OCI-M1 (cell line): ENCODE data around the gene JARID2.

Experiments used
- DNase-seq: peaks from one replicate; lab custom pipeline; 2025; lab: John Stamatoyannopoulos, UW

The JARID2 gene

DNA sequence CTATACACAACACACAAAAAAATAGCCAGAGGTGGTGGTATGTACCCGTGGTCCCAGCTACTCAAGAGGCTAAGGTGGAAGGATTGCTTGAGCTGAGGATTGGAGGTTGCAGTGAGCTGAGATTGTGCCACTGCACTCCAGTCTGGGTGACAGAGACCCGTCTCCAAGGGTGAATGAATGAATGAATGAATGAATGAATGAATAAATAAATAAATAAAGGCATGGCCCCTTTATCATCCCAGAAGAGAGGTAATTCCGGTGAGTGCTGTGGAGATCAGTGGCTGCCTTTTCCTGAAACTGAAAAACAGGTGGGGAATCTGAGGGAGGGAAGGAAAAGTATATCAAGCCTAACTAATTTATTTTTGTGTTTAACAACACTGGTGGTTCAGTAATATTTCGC, 90.0 kb downstream of the JARID2 start:
- no peak for DNase-seq

DNA sequence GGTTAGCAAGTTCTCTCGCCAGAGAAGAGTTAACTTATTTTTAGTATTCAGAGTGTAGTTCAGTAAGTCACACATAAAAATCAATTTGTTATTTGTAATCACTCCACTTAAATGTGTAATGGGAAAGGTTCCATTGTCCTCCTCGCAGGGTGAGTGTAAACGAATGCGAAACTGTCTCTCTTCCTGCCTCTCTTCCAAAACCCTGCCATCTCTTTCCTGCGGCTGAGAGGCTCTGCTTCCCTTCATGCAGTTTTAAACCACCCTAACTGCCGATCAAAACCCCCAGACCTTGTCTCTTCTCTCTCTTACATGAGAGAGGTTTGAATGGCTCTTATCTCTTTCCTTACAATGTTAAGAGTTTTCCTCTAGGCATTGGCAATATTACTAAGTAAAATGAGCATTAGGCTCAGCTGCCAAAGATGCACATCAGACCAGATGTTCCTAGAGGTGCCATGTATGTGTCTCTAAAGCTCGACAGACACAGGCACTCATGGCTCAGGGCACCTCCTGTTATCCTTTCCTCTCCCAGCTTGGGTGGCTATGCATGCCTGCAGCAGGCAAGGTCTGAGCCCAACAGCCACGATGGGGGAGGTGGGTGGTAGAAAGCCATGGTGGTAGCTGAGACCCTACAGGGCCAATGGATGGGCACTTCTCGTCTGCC, 91.2 kb downstream of the JARID2 start:
- no peak for DNase-seq

DNA sequence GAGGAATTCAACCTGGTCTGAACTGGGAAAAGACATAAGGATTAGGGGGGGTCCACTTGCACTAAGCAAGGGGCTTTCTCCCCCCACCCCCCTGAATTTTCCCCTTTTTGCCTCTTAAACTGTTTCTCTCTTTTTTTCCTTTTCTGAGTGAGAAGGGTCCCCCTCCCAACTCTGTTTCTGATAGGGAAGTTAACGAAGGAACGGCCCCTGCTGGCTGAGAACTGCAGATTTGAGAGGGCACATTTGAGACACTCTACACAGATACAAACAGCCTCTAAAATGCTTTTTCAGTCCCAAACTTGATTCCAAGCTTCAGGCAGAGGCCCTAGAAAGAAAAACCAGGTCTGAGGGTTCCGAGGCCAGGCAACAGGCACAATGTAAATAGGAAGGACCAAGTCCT, 91.7 kb downstream of the JARID2 start:
- peak; percentile 64 for DNase-seq

DNA sequence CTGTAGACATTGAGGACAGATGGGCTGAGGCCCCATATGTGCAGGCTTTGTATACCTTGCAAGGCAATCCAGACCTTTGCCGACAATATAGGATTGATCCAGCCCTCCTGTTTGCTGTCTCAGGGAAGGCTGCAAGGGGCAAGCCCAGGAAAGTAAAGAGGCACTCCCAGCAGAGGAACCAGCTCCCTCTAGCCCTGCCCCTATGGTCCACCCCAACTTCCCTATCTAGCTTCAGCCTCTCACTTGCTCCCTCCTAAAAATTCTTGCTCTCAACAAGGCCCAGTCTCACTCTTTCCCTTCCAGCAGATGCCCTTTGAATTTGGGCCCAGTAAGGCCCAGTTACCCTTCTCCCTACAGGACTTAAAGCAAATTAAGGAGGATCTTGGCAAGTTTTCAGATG, 92.6 kb downstream of the JARID2 start:
- DNase-seq = peak; percentile 38

DNA sequence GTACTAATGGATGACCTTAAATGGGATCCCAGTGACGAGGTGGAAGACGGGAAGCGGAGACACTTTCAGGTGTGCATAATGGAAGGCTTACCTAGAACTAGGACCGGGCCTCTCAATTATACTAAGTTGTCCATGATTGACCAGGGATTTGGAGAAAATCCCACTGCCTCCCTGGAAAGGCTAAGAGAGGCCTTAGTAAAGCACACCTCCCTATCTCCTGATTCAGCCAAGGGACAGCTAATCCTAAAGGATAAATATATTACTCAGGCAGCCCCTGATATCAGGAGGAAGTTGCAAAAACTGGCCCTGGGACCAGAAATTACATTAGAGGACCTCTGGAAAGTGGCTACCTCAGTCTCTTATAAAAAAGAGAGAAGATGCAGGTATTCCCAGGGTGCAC, 93.2 kb downstream of the JARID2 start:
- DNase-seq = no peak

DNA sequence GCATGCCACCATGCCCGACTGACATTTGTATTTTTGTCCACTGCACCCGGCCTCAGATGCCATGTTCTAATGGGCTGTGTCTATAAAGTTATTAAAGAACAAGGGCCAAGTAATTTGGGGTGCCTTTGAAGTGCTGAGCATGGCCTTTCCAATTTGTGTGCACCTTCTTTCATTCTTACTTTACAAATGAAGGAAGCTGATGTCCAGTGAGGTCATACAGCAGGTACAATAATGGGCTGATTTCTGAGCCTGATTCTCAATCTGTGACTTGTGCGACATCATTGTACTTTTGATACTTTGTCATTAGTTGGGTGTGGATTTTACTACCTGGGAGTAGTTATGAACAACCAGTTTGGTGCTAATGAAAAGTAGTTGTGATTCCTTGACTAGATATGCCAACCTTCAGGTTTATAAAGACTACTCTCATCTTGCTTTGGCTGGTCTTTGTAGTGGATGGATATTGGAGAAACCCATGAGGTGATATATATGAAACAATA, 94.3 kb downstream of the JARID2 start:
- DNase-seq = no peak

DNA sequence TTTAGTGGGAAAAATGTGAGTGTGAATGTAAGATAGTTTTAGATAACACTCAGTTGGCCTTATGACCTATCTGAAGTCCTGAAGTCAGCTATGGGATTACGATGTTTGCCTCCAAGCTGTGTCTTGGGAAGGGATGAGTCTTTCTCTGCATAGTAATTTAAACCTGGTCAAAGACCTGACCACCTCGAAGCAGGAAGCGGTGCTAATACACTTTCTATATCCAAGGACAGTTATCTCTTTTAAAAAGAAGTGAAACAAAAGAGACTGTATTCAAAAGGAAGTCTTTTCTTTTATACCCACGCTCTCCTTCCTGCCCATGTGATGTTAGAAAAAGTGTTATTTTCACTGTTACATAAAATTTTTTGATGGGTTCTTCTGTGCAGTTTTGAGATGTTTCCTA, 94.9 kb downstream of the JARID2 start:
- DNase-seq = peak; percentile 74

DNA sequence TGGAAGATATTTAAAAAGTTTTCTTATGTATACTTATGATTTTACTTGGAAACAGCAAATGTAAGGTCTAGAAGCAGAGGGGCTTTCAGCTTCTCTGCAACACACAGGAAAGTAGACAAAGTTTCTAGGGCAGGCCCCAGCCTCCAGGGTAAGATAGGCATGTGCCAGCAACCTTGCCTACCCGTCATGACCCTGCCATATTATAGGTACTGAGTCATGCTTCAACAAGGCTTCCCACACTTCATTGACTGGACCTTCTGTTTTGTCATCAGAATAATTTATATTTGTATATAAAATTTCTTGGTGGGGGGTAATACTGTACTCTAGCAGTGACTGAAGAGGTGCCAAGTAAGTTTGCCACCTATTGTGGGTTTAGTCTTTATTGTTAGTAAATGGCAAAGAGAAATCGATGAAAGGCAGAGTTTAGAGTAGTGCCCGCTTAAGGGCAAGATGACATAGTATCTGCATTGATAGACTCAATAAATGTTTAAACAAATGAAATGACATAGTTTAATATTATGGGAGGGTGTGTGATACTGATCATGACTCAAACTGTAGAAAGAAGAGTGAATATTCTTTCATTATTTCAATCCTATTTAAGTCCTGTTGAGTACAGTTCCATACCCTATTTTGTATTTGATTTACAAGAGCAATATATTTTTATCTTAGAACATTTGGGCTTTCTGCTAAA, 95.6 kb downstream of the JARID2 start:
- peak; percentile 42 for DNase-seq

DNA sequence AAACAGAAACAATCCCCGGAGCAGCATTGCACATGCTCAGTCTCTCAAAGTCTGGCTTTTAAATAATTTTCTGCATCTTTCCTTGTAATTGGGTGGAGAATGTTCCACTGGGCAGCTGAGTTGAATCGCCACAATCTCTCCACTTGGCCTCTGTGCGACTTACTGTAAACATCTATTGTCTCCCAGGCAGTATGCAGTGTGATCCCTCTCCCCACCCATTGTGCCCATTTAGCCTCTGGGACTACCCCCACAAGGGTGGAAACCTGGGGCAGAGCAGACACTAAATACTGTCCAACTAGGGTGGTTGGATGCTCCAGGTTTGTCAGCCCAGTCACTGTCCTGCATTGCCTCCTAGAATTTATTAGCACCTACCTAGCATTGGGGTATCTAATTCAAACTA, 96.2 kb downstream of the JARID2 start:
- DNase-seq = no peak

DNA sequence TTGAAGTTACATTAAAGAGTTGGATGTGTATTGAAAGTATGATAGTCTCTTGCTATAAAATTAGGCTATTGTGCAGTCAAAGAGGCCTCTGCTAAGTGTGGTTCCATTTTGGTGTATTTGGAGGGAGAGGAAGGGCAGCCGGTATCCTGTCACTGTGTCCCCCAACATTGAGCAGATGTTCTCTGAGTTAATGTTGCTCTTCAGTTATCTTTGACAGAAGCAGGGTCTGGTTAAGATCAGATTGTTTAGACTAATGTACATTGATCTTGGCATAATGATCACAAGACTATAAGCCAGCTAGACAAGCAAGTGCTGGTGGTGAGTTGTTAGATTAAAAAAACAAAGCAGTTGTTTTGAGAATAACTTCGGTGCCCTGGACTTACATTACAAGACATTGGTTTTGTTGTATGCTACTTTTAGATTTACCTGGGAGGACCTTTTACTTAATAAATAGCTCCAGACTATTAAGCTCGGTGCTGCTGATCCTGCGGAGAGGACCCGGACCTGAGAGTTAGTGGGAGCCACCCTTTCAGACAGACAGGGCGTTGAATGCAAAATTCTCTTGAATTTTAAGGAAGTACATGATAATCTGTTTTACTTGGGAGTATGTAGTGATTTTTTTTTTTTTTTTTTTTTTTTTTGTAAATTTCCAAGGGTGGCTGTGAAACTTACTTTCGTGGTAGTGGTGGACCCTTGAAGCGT, 97.8 kb downstream of the JARID2 start:
- peak; percentile 82 for DNase-seq

DNA sequence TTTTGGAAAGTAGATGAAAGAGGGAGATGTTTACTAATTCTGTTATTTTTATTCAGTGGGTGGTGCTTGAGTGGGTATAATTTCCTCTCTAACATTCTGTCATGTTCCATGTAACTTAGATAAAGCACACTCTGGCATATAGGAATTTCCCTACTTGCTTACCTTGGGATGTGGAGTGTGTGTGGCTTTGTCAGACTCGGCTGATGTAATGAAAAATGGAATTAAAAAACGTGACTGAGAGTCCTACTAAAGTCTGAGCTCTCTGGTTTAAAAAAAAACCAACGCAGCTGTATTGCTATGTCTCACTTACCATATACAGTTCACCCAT, 98.3 kb downstream of the JARID2 start:
- DNase-seq = peak; percentile 37

DNA sequence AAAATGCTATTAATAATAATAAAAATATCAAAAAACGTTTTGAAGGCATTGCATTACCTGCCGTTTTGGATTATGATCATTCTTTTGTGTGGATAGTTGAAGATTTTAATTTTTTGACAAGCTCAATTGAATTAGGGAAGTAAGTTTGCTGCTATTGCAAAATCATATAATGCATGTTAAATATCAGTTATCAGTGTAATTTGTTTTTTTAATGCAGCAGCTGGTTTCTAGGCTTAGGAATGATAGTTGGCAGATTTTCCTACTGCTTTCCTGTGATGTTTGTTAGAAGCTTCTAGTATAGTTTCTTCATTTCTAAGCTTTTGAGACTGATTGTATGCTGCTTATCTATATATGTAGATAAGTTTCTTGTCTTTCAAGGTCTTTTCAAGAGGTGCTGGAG, 99.0 kb downstream of the JARID2 start:
- DNase-seq = peak; percentile 49

DNA sequence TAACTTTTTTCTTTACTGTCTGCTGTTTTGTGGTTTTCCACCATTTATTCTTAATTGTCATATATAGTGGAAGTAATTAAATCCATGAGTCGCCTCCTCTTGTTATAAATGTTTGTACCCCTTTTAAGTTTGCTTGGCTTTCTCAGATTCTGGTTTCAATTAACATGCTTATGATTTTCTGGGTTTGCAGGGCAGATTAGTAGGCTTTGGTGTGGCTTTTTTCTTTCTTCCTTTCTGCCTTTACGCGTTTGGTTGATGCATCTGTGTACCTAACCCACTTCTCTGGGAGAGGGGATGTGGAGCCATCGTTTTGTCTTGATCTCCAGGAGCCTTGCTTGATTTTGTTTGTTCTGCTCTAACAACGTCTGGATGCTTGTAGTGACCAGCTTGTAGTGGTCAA, 100.4 kb downstream of the JARID2 start:
- DNase-seq = no peak

DNA sequence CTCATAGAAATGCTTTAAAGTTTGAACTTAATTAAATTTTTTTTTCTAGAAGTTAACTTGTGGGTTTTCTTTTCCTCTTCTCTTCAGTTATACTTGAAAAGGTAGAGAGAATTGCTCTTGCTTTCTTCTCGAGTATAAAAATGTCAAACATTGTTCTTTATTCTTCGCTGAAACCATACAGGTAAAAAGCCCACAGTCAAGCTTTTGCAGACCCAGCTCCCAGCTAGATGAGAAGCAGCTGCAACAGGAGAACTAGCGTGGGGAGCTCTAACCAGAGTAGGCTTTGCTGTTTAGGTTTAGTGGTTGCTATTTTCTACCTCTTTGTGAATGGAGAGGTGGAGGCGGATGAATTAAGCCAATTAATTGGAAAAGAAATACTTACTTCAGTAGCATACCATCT, 102.7 kb downstream of the JARID2 start:
- no peak for DNase-seq

DNA sequence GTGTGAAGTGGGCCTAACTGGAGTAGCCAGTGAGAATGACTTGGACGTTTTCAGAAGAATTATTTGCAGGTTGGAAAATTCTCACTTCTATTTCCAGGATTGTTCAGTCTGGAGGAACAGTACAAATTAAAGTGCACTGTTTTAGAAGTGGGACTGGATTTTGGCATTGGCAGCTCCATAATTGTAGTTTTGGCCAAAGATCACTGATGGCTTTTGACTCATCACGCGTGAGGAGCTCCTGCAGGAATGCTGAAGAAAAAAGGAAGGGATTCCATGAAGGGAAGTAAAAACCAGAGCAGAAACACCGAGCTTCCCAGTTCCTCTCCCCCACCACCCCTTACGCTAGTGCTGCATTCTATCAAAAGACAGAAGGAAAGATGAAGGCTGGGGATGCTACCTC, 103.5 kb downstream of the JARID2 start:
- DNase-seq = no peak

DNA sequence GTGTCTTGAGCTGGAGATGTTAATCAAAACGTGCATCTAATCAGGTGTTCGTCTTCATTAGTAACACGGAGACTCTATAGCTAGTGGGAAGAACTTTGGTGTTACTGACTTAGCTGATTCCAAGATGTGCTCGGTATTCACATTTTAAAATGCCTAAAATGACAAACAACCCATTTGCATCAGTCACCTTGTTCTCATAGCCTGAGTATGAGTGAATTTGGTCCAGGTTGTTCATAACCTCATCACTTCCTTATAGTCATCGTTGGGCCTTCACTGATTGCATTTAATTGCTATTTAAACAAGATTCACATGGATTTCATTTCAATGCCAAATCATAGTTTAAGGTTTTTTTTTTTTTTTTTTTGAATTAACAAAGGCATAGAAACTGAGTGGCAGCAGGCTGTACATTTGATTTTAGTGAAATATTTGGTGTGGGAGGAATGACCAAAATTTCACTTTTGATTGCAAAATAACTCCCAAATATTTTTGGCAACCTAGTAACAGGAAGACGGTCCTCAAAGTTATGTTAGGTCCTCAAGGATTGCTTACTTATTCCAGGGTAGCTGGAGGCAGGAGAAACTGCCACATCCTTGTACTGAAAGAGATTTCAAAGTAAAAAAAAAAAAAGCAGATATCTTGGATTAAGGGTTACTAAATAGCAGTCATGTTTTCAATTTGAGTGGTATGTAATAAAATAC, 104.7 kb downstream of the JARID2 start:
- no peak for DNase-seq

DNA sequence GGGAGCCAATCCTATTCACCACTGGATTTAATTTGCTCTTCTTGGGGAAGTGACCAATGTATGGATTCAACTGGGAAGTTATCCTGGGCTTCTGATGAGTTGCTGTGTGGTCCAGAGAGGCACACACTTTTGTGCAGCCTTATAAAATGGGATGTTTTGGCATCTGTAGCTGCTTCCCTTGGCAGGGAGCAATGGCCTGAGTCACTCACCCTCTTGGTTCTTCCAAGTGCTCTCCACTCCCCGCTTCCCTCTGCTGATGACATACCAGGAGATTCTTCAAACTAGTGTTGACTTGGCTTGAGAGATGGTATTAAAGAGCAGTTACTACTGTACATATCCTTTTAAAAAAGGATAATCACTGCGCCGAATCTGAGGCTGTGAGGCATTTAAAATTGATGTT, 105.8 kb downstream of the JARID2 start:
- DNase-seq = no peak

DNA sequence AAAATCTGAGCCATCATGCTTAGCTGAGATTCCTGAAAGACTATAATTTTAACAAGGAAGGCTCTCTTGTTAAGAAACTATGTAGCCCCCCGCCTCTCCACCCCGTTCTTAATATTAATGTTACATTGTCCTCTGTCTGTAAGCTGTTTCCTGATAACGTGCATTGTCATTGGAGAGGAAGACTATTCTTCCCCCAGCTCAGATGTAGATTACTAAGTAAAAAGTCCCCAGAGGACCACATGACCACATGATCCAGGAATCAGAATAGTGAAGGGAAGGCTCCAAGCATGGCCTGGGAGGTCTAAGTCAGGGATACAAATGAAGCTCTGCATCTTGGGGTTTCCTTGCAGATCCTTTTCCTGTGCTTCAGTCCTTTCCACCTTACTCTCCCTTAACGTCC, 106.4 kb downstream of the JARID2 start:
- DNase-seq = no peak

DNA sequence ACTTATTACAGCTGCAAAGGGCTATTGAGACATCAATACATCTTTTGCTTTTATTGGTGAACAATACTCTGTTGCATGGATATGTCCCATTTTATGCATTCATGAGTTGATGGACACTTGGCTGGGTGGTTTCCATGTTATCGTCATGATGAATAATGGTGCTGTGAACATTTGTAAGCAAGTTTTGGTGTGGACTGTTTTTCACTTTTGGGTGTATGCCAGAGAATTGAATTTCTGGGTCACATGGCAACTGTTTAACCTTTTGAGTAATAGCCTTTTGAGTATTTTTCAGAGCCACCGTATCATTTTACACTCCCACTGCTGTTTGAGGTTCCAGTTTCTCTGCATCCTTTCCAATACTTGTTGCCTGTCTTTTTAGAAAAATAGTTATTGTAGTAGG, 107.0 kb downstream of the JARID2 start:
- no peak for DNase-seq

DNA sequence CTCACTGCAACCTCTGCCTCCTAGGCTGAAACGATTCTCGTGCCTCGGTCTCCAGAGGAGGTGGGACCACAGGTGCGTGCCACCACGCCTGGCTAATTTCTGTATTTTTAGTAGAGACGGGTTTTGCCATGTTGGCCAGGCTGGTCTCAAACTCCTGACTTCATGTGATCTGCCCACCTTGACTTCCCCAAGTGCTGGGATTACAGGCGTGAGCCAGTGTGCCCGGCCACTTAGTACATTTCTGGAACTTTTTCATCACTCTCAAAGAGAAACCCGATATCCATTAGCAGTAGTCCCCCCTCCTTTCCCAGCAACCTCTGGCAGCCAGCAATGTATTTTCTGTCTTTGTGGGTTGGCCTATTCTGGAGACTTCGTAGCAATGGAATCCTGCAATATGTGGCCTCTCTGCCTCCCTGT, 109.8 kb downstream of the JARID2 start:
- DNase-seq = no peak

DNA sequence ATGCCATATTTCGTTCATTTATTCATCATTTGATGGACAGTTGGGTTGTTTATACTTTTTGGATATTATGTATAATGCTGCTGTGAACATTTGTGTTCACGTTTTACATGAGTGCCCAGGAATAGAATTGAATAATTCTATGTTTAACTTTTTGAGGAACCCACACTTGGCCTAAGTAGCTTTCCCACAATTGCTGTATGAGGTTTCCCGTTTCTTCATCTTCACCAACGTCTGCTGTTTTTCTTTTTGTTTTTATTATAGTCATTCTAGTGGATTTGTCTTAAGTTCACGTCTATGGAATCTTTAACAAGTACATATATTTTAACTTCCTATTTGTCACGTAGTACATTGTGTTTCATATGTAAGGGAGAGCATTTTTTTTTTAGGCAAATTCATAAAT, 110.3 kb downstream of the JARID2 start:
- no peak for DNase-seq

DNA sequence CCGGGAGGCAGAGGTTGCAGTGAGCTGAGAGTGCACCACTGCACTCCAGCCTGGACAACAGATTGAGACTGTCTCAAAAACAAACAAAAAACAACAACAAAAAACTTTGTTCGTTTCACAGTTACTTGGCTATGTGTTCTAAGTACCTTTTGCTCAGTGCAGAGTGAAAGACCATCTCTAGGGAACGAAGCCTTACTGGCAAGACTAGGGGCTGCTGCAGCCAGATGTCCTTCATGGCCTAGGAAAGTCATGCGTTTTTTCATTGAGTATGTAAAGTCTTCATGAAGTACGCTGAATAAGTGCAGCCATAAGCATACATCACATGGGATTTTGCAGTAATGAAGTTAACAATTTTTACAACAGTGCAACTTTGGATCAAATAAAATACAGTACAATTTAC, 111.1 kb downstream of the JARID2 start:
- DNase-seq = no peak

DNA sequence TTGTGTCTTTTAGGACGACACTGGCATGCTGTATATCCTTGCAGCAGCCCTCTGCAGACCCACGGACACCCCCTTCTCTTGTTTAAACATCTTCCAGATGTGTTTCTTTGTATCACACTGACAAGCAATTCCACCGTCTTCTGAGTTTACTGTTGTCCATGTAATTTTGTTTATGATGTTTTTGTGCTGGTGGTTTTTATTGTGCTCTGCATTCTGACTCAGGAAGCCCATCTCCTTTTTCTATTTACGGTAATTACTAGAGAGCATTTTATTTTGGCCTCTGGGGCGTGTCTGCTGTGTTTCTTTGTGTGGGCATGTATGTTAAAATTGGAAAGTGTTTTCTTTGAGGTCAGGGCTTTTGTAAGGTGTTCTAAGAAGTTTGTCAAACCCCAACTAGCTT, 111.9 kb downstream of the JARID2 start:
- DNase-seq = no peak
